GM21381 (cell line): Measurements from ENCODE around the gene RBM28.

Experiments
- ATAC-seq: cut with Tn5 transposase; IDR thresholded peaks from one replicate; pipeline ENCODE4 v1.9.1; 2021; ENCODE audit warnings: mild to moderate bottlenecking, moderate library complexity; ENCODE audit not compliant: unreplicated experiment

The RBM28 gene

GRCh38 chr7:128376077-128376476 is 32.4 kb upstream of the RBM28 start:
- ATAC-seq, result no peak

GRCh38 chr7:128374041-128374440 is 30.3 kb upstream of the RBM28 start:
- no peak for ATAC-seq

- no peak for ATAC-seq
These were observed 29.9 kb upstream of the RBM28 start for GRCh38 chr7:128373606-128374005.

GRCh38 chr7:128370491-128370890 is 26.8 kb upstream of the RBM28 start:
- no peak for ATAC-seq

GRCh38 chr7:128366986-128367385 is 23.3 kb upstream of the RBM28 start:
- ATAC-seq, result no peak

GRCh38 chr7:128366300-128366699 is 22.6 kb upstream of the RBM28 start:
- no peak for ATAC-seq

- ATAC-seq, result no peak
These were observed 21.7 kb upstream of the RBM28 start for GRCh38 chr7:128365432-128365831.

GRCh38 chr7:128364166-128364870 is 20.6 kb upstream of the RBM28 start:
- ATAC-seq, result no peak

- no peak for ATAC-seq
These were observed 19.6 kb upstream of the RBM28 start for GRCh38 chr7:128363261-128363721.

GRCh38 chr7:128362670-128363069 is 19.0 kb upstream of the RBM28 start:
- no peak for ATAC-seq

- ATAC-seq, result no peak
These were observed 18.0 kb upstream of the RBM28 start, which contains the start of gene PRRT4 for GRCh38 chr7:128361411-128362379. TSS of gene PRRT4 (minus strand) at chr7:128361690.

- ATAC-seq, result no peak
These were observed 16.6 kb upstream of the RBM28 start for GRCh38 chr7:128360359-128360678.

- no peak for ATAC-seq
These were observed 16.2 kb upstream of the RBM28 start for GRCh38 chr7:128359939-128360338.

- no peak for ATAC-seq
These were observed 15.6 kb upstream of the RBM28 start for GRCh38 chr7:128359336-128359735.

GRCh38 chr7:128358233-128358632 is 14.5 kb upstream of the RBM28 start:
- ATAC-seq, result no peak

- no peak for ATAC-seq
These were observed 13.5 kb upstream of the RBM28 start for GRCh38 chr7:128357217-128357613.

GRCh38 chr7:128356546-128357216 is 13.0 kb upstream of the RBM28 start:
- no peak for ATAC-seq

- no peak for ATAC-seq
These were observed 9.9 kb upstream of the RBM28 start for GRCh38 chr7:128353610-128354009.

GRCh38 chr7:128353189-128353588 is 9.5 kb upstream of the RBM28 start:
- ATAC-seq, result no peak

- no peak for ATAC-seq
These were observed 8.9 kb upstream of the RBM28 start for GRCh38 chr7:128352636-128353035.

GRCh38 chr7:128352153-128352537 is 8.4 kb upstream of the RBM28 start:
- no peak for ATAC-seq
